MCF 10A (cell line): Measurements from ENCODE around the gene SLC12A5. TPM values are rescaled to one million over a fixed set of nuclear protein-coding genes. Genes with fewer than 3 reads are reported as not detected.

Experiments used
- BruUV-seq: library from RNA; stranded (reverse); fragments of 400-500 nt; replicated peaks from 2 replicates; lab custom pipeline; 2021; lab: Mats Ljungman, UMichigan
- CTCF ChIA-PET: fragments of 300-600 bp; sonication (Branson Sonifier 250); formaldehyde crosslinking; extraction: SDS; loops from one replicate; lab custom pipeline; 2021; ENCODE audit warnings: antibody characterized with exemption, inconsistent platforms; lab: Yijun Ruan, JAX
- POLR2A ChIA-PET: fragments of 300-600, 350-650 bp; sonication (Branson Sonifier 250); formaldehyde crosslinking; extraction: SDS; loops from one replicate; lab custom pipeline; 2020; ENCODE audit warnings: antibody characterized with exemption, inconsistent platforms; lab: Yijun Ruan, JAX
- DNase-seq: peaks from one replicate; pipeline ENCODE4 v3.0.0-alpha.2; 2018; ENCODE audit not compliant: unreplicated experiment
- H3K27ac Mint-ChIP-seq: one replicate; pipeline ENCODE4 v1.8.0; 2022; ENCODE audit warnings: mild to moderate bottlenecking, low read depth, mixed read lengths; ENCODE audit not compliant: unreplicated experiment
- H3K27me3 Mint-ChIP-seq: one replicate; pipeline ENCODE4 v1.8.0; 2022; ENCODE audit warnings: mixed read lengths; ENCODE audit not compliant: insufficient read depth, unreplicated experiment
- H3K36me3 Mint-ChIP-seq: one replicate; pipeline ENCODE4 v1.8.0; 2022; ENCODE audit warnings: mild to moderate bottlenecking, moderate library complexity, mixed read lengths; ENCODE audit not compliant: insufficient read depth, unreplicated experiment
- H3K4me1 Mint-ChIP-seq: one replicate; pipeline ENCODE4 v1.8.0; 2022; ENCODE audit warnings: mixed read lengths; ENCODE audit not compliant: insufficient read depth, unreplicated experiment
- H3K4me3 Mint-ChIP-seq: one replicate; pipeline ENCODE4 v1.8.0; 2022; ENCODE audit warnings: mild to moderate bottlenecking, moderate library complexity, mixed read lengths; ENCODE audit not compliant: unreplicated experiment
- H3K9me3 Mint-ChIP-seq: one replicate; pipeline ENCODE4 v1.8.0; 2022; ENCODE audit warnings: mixed read lengths; ENCODE audit not compliant: unreplicated experiment
- intact Hi-C: fragments of 100-400 bp; cut with micrococcal nuclease; formaldehyde crosslinking; loops from 2 replicates; pipeline ENCODE4 v1.14.1; 2022
- total RNA-seq: library from RNA; stranded (reverse); gene quantifications from 2 replicates; pipeline ENCODE4 v1.2.3, GENCODE V29; 2022
- TF ChIP-seq, protein P1 (sequence below): fragments of 200-600 bp; IDR thresholded peaks from one replicate; pipeline ENCODE4 v1.8.0; 2022; ENCODE audit warnings: antibody characterized with exemption, mild to moderate bottlenecking; ENCODE audit not compliant: unreplicated experiment

SLC12A5 gene
- total RNA-seq, 1 experiment from 2014 or later, result 0.75 TPM

DNA sequence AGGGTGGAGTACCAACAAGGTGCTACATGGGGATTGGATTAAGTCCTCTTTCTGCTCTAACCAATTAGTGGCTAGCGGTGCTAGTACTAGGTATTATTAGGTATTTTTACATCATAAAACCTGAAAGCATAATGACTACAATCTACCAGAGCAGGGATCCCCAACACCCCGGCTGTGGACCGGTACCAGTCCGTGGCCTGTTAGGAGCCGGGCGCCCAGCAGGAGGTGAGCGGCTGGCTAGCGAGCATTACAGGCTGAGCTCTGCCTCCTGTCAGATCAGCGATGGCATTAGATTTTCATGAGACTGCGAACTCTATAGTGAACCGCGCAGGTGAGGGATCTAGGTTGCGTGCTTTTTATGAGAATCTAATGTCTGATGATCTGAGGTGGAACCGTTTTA, 80.0 kb downstream of the SLC12A5 start:
- intact Hi-C loops, result no loop called here
- no TSS peak for BruUV-seq
- DNase-seq, result no peak
- TF ChIP-seq, protein P1, sequence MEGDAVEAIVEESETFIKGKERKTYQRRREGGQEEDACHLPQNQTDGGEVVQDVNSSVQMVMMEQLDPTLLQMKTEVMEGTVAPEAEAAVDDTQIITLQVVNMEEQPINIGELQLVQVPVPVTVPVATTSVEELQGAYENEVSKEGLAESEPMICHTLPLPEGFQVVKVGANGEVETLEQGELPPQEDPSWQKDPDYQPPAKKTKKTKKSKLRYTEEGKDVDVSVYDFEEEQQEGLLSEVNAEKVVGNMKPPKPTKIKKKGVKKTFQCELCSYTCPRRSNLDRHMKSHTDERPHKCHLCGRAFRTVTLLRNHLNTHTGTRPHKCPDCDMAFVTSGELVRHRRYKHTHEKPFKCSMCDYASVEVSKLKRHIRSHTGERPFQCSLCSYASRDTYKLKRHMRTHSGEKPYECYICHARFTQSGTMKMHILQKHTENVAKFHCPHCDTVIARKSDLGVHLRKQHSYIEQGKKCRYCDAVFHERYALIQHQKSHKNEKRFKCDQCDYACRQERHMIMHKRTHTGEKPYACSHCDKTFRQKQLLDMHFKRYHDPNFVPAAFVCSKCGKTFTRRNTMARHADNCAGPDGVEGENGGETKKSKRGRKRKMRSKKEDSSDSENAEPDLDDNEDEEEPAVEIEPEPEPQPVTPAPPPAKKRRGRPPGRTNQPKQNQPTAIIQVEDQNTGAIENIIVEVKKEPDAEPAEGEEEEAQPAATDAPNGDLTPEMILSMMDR, result no peak
- no peaks in the 10 kb centered on the region for H3K4me1 Mint-ChIP-seq
- POLR2A ChIA-PET, result interaction anchor here (0.7 kb wide), 1 partner anchor 98 kb away, joined by 3 read pairs; no protein-coding TSS in a partner anchor
- H3K36me3 Mint-ChIP-seq, result no peaks in the 10 kb centered on the region
- no peak overlapping the region for H3K4me3 Mint-ChIP-seq
- CTCF ChIA-PET, result no interaction called here
- peaks cover 68% of the 10 kb centered on the region for H3K27me3 Mint-ChIP-seq
- H3K27ac Mint-ChIP-seq, result no peak overlapping the region
- H3K9me3 Mint-ChIP-seq, result no peaks in the 10 kb centered on the region

Other genes starting within 250 kb of the SLC12A5 start
- 0.91 TPM in 1 of 2 replicates, not detected in the other for gene WFDC3, start 237.3 kb upstream of the SLC12A5 start, total RNA-seq
- gene DNTTIP1, start 237.3 kb upstream of the SLC12A5 start, total RNA-seq, result 41.6 and 51.6 TPM in 2 replicates
- 98.4 and 107 TPM in 2 replicates for gene UBE2C, start 216.6 kb upstream of the SLC12A5 start, total RNA-seq
- gene TNNC2, start 201.9 kb upstream of the SLC12A5 start, total RNA-seq, result 0.79 TPM in 1 of 2 replicates, not detected in the other
- gene SNX21, start 195.4 kb upstream of the SLC12A5 start, total RNA-seq, result 8.5 and 13.9 TPM in 2 replicates
- 19.5 and 20.1 TPM in 2 replicates for gene ACOT8, start 171.8 kb upstream of the SLC12A5 start, total RNA-seq
- 1.4 and 2.4 TPM in 2 replicates for gene ZSWIM3, start 171.6 kb upstream of the SLC12A5 start, total RNA-seq
- gene ZSWIM1, start 148.0 kb upstream of the SLC12A5 start, total RNA-seq, result 7.6 and 10.3 TPM in 2 replicates
- 0.72 and 0.74 TPM in 2 replicates for gene SPATA25, start 141.6 kb upstream of the SLC12A5 start, total RNA-seq
- gene NEURL2, start 138.0 kb upstream of the SLC12A5 start, total RNA-seq, result 2.0 and 2.5 TPM in 2 replicates
- gene CTSA, start 137.9 kb upstream of the SLC12A5 start, total RNA-seq, result 25.3 and 39.1 TPM in 2 replicates
- gene PLTP, start 117.1 kb upstream of the SLC12A5 start, total RNA-seq, result 0.20 and 0.37 TPM in 2 replicates
- 14.3 and 20.5 TPM in 2 replicates for gene PCIF1, start 94.5 kb upstream of the SLC12A5 start, total RNA-seq
- gene ZNF335, start 57.0 kb upstream of the SLC12A5 start, total RNA-seq, result 24.2 and 26.9 TPM in 2 replicates
- gene MMP9, start 20.3 kb upstream of the SLC12A5 start, total RNA-seq, result 0.12 TPM in 1 of 2 replicates, not detected in the other
- 26.0 and 31.2 TPM in 2 replicates for gene NCOA5, start 60.7 kb downstream of the SLC12A5 start, total RNA-seq
- 1.5 and 2.3 TPM in 2 replicates for gene CD40, start 89.1 kb downstream of the SLC12A5 start, total RNA-seq